NB4 (cell line): ENCODE data around the gene VAT1.

Experiments used
- MYC ChIP-seq: IDR thresholded peaks from 2 replicates; pipeline ENCODE4 v1.6.1; 2011; ENCODE audit warnings: low read depth, low read length
- POLR2A ChIP-seq: IDR thresholded peaks from 2 replicates; pipeline ENCODE4 v1.6.1; 2011; ENCODE audit warnings: mild to moderate bottlenecking; ENCODE audit not compliant: insufficient read length; ENCODE audit errors: extremely low read depth
- TF ChIP-seq, protein P1 (sequence below): IDR thresholded peaks from one replicate; pipeline ENCODE4 v1.5.1; 2012; ENCODE audit warnings: low read depth, low read length

DNA sequence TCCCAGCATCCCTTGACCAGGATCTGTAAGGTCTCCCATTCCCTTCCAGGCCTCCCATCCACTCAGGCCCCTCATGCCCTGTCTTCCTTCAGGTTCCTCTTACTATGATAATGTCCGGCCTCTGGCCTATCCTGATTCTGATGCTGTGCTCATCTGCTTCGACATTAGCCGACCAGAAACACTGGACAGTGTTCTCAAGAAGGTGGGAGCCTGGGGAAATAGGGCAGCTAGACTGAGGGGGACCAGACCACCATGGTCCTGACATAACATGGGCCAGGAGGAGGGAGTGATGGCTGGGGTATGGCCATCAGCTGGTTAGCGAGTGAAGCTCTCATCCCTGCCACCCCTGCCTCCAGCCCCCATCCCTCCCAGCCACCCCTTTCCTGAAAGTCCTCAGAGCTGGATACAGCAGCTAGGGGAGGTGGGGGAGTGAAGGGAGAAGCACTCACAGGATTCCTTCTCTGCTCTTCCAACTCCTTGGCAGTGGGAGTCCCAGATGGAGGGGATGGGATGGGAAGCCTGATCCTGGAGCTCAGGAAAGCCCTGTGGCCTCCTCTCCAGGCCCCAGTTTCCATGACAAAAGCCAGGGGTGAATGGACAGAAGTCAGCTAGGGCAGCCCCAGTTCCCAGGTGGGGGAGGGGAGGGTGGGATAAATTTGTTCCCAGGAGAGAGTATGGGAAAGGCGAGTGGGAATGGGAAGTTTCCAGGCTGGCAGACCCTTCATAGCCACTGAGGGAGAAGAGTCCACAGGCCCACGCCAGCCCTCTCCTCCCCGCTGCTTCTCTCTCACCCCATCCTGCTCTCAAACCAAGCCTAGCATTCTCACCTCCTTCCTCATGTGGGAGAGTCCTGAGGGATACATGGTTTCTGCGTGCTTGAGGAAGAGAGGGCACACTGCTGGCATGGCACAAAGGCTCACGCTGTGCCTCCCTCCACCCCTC, 5.2 kb upstream of the VAT1 start:
- TF ChIP-seq, protein P1, sequence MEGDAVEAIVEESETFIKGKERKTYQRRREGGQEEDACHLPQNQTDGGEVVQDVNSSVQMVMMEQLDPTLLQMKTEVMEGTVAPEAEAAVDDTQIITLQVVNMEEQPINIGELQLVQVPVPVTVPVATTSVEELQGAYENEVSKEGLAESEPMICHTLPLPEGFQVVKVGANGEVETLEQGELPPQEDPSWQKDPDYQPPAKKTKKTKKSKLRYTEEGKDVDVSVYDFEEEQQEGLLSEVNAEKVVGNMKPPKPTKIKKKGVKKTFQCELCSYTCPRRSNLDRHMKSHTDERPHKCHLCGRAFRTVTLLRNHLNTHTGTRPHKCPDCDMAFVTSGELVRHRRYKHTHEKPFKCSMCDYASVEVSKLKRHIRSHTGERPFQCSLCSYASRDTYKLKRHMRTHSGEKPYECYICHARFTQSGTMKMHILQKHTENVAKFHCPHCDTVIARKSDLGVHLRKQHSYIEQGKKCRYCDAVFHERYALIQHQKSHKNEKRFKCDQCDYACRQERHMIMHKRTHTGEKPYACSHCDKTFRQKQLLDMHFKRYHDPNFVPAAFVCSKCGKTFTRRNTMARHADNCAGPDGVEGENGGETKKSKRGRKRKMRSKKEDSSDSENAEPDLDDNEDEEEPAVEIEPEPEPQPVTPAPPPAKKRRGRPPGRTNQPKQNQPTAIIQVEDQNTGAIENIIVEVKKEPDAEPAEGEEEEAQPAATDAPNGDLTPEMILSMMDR: no peak
- no peak for TF ChIP-seq MYC
- TF ChIP-seq POLR2A: no peak
